Measurements from ENCODE around the gene GALNT8. TPM values are rescaled to one million over a fixed set of nuclear protein-coding genes. Genes with fewer than 3 reads are reported as not detected.
A peak's percentile ranks its signal among the peaks of the same experiment; 100 is the strongest.

GALNT8 gene
- polyA plus RNA-seq, 4 donors, result 0.67 to 14.4 (median 6.8) TPM; not detected in 1

GRCh38 chr12:4775936-4776335 lies 55.7 kb downstream of the GALNT8 start:
- H3K27me3 ChIP-seq (ENCODE audit: control insufficient read depth in 3 of 3, insufficient read depth in 3 of 3, low read length in 3 of 3), result peaks cover 0 to 10% (median 3%) of the 10 kb centered on the region in 3 donors
- H3K4me3 ChIP-seq (ENCODE audit: low read depth in 1 of 3, low read length in 3 of 3), result no peak overlapping the region
- H3K4me1 ChIP-seq (ENCODE audit: control insufficient read depth in 3 of 3, insufficient read depth in 2 of 3, low read depth in 1 of 3, low read length in 2 of 3), result no peaks in the 10 kb centered on the region
- DNase-seq, result no peak
- H3K36me3 ChIP-seq (ENCODE audit: control insufficient read depth in 3 of 3, insufficient read depth in 2 of 3, low read depth in 1 of 3, low read length in 3 of 3), result no peaks in the 10 kb centered on the region
- WGBS, 3 donors, result 59 to 72% (median 61%) methylated on average over 4 of the region's 4 CpGs
- H3K27ac ChIP-seq (ENCODE audit: low read depth in 1 of 3, low read length in 2 of 3), result no peak overlapping the region
- no peaks in the 10 kb centered on the region for H3K9me3 ChIP-seq (ENCODE audit: control insufficient read depth in 2 of 2, insufficient read depth in 1 of 2, low read depth in 1 of 2, low read length in 1 of 2)
- FAIRE-seq, result no peak

DNA sequence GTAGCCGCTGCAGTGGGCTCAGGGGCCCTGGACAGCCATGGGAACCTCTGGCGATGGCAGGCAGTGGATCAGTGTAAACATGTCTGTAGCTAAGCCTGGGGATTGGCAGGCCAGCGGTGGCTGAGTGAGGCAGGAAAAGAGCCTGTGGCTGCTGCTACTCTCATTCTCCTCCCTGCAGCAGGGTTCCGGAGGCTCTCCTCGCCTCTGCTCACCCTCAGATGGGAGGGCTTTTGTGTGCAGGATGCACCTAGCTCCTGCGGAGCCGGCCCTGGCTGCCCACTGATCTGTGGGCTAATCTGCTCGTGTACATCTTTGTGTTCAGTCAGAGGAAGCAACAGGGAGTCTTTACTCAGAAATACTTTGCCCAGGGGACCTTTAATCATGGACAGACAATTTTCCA lies 59.5 kb downstream of the GALNT8 start:
- Histone ChIP-seq H3K4me1 (ENCODE audit: control insufficient read depth in 3 of 3, insufficient read depth in 2 of 3, low read depth in 1 of 3, low read length in 2 of 3) (no peaks in the 10 kb centered on the region), H3K36me3 (ENCODE audit: control insufficient read depth in 3 of 3, insufficient read depth in 2 of 3, low read depth in 1 of 3, low read length in 3 of 3) (no peaks in the 10 kb centered on the region), H3K4me3 (ENCODE audit: low read depth in 1 of 3, low read length in 3 of 3) (no peak overlapping the region), H3K9me3 (ENCODE audit: control insufficient read depth in 2 of 2, insufficient read depth in 1 of 2, low read depth in 1 of 2, low read length in 1 of 2) (peaks cover 0 to 4% of the 10 kb centered on the region in 2 donors), H3K27ac (ENCODE audit: low read depth in 1 of 3, low read length in 2 of 3) (no peak overlapping the region), H3K27me3 (ENCODE audit: control insufficient read depth in 3 of 3, insufficient read depth in 3 of 3, low read length in 3 of 3) (peaks cover 0 to 10% (median 3%) of the 10 kb centered on the region in 3 donors)
- FAIRE-seq, result no peak
- WGBS, 3 donors, result 62 to 73% (median 69%) methylated on average over 8 of the region's 8 CpGs
- DNase-seq, result no peak

GRCh38 chr12:4780641-4781611 lies 60.7 kb downstream of the GALNT8 start:
- H3K9me3 ChIP-seq (ENCODE audit: control insufficient read depth in 2 of 2, insufficient read depth in 1 of 2, low read depth in 1 of 2, low read length in 1 of 2), result peaks cover 0 to 4% of the 10 kb centered on the region in 2 donors
- WGBS, 3 donors, result 40 to 60% (median 44%) methylated on average over 9 of the region's 9 CpGs
- no peak overlapping the region for H3K4me3 ChIP-seq (ENCODE audit: low read depth in 1 of 3, low read length in 3 of 3)
- H3K27me3 ChIP-seq (ENCODE audit: control insufficient read depth in 3 of 3, insufficient read depth in 3 of 3, low read length in 3 of 3), result peaks cover 0 to 10% (median 3%) of the 10 kb centered on the region in 3 donors
- H3K27ac ChIP-seq (ENCODE audit: low read depth in 1 of 3, low read length in 2 of 3), result no peak overlapping the region
- DNase-seq, result peak in 1 of 2 donors; percentile 6
- FAIRE-seq, result no peak
- H3K36me3 ChIP-seq (ENCODE audit: control insufficient read depth in 3 of 3, insufficient read depth in 2 of 3, low read depth in 1 of 3, low read length in 3 of 3), result no peaks in the 10 kb centered on the region
- no peaks in the 10 kb centered on the region for H3K4me1 ChIP-seq (ENCODE audit: control insufficient read depth in 3 of 3, insufficient read depth in 2 of 3, low read depth in 1 of 3, low read length in 2 of 3)

DNA sequence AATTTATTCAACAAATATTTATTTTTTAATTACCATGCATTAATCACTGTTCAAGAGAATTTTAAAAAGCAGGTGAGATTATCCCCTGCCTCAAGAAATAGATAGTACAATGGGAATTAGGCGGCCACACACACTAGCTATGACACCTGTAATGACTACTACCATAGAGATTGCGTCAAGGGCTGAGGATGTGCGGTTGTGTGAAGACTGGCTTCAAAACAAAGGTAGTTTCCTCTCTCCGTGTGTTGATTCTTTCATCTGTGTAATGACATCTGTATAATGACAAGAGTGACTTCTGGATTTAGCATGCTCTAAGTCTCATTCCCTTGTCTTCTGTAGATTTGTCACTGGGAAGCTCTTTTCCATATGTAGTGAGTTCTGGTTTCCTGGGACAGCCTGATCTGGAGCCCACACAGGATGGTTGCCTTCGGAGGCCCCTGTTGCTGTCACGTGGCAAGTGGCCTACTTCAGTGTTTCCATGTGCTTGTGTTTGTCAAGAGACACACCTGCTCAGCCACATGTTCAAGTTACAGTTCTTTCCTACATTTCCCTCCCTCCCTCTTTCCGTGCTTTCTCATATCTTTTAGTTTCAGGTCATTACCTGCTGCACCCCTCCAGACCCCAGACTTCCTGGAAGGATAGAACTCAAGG lies 64.3 kb downstream of the GALNT8 start:
- Histone ChIP-seq H3K4me3 (ENCODE audit: low read depth in 1 of 3, low read length in 3 of 3) (no peak overlapping the region), H3K9me3 (ENCODE audit: control insufficient read depth in 2 of 2, insufficient read depth in 1 of 2, low read depth in 1 of 2, low read length in 1 of 2) (peaks cover 0 to 4% of the 10 kb centered on the region in 2 donors), H3K27me3 (ENCODE audit: control insufficient read depth in 3 of 3, insufficient read depth in 3 of 3, low read length in 3 of 3) (peaks cover 0 to 6% (median under 1%) of the 10 kb centered on the region in 3 donors), H3K4me1 (ENCODE audit: control insufficient read depth in 3 of 3, insufficient read depth in 2 of 3, low read depth in 1 of 3, low read length in 2 of 3) (no peaks in the 10 kb centered on the region), H3K36me3 (ENCODE audit: control insufficient read depth in 3 of 3, insufficient read depth in 2 of 3, low read depth in 1 of 3, low read length in 3 of 3) (no peaks in the 10 kb centered on the region), H3K27ac (ENCODE audit: low read depth in 1 of 3, low read length in 2 of 3) (no peak overlapping the region)
- DNase-seq (no peak), FAIRE-seq (no peak)
- WGBS, 3 donors, result 81 to 86% (median 85%) methylated on average over 7 of the region's 7 CpGs

- 87 to 89% (median 89%) methylated on average over 5 of the region's 5 CpGs for WGBS, 3 donors
- Histone ChIP-seq H3K4me1 (ENCODE audit: control insufficient read depth in 3 of 3, insufficient read depth in 2 of 3, low read depth in 1 of 3, low read length in 2 of 3) (no peaks in the 10 kb centered on the region), H3K27me3 (ENCODE audit: control insufficient read depth in 3 of 3, insufficient read depth in 3 of 3, low read length in 3 of 3) (no peaks in the 10 kb centered on the region), H3K36me3 (ENCODE audit: control insufficient read depth in 3 of 3, insufficient read depth in 2 of 3, low read depth in 1 of 3, low read length in 3 of 3) (no peaks in the 10 kb centered on the region), H3K9me3 (ENCODE audit: control insufficient read depth in 2 of 2, insufficient read depth in 1 of 2, low read depth in 1 of 2, low read length in 1 of 2) (peaks cover 0 to 4% of the 10 kb centered on the region in 2 donors), H3K4me3 (ENCODE audit: low read depth in 1 of 3, low read length in 3 of 3) (no peak overlapping the region), H3K27ac (ENCODE audit: low read depth in 1 of 3, low read length in 2 of 3) (no peak overlapping the region)
- DNase-seq (no peak), FAIRE-seq (no peak)
Observed at GRCh38 chr12:4786795-4787194, 66.6 kb downstream of the GALNT8 start.

GRCh38 chr12:4787965-4788364 lies 67.8 kb downstream of the GALNT8 start:
- FAIRE-seq (no peak), DNase-seq (no peak)
- Histone ChIP-seq H3K27me3 (ENCODE audit: control insufficient read depth in 3 of 3, insufficient read depth in 3 of 3, low read length in 3 of 3) (no peaks in the 10 kb centered on the region), H3K4me3 (ENCODE audit: low read depth in 1 of 3, low read length in 3 of 3) (no peak overlapping the region), H3K27ac (ENCODE audit: low read depth in 1 of 3, low read length in 2 of 3) (no peak overlapping the region), H3K9me3 (ENCODE audit: control insufficient read depth in 2 of 2, insufficient read depth in 1 of 2, low read depth in 1 of 2, low read length in 1 of 2) (peaks cover 0 to 4% of the 10 kb centered on the region in 2 donors), H3K4me1 (ENCODE audit: control insufficient read depth in 3 of 3, insufficient read depth in 2 of 3, low read depth in 1 of 3, low read length in 2 of 3) (no peaks in the 10 kb centered on the region), H3K36me3 (ENCODE audit: control insufficient read depth in 3 of 3, insufficient read depth in 2 of 3, low read depth in 1 of 3, low read length in 3 of 3) (no peaks in the 10 kb centered on the region)
- WGBS, 3 donors, result 68 to 83% (median 81%) methylated on average over 7 of the region's 7 CpGs

GRCh38 chr12:4789776-4790175 lies 69.6 kb downstream of the GALNT8 start:
- Histone ChIP-seq H3K4me1 (ENCODE audit: control insufficient read depth in 3 of 3, insufficient read depth in 2 of 3, low read depth in 1 of 3, low read length in 2 of 3) (no peaks in the 10 kb centered on the region), H3K9me3 (ENCODE audit: control insufficient read depth in 2 of 2, insufficient read depth in 1 of 2, low read depth in 1 of 2, low read length in 1 of 2) (no peaks in the 10 kb centered on the region), H3K4me3 (ENCODE audit: low read depth in 1 of 3, low read length in 3 of 3) (no peak overlapping the region), H3K27me3 (ENCODE audit: control insufficient read depth in 3 of 3, insufficient read depth in 3 of 3, low read length in 3 of 3) (no peaks in the 10 kb centered on the region), H3K36me3 (ENCODE audit: control insufficient read depth in 3 of 3, insufficient read depth in 2 of 3, low read depth in 1 of 3, low read length in 3 of 3) (no peaks in the 10 kb centered on the region), H3K27ac (ENCODE audit: low read depth in 1 of 3, low read length in 2 of 3) (no peak overlapping the region)
- WGBS, 3 donors, result 89 to 94% (median 89%) methylated on average over 9 of the region's 9 CpGs
- FAIRE-seq (no peak), DNase-seq (no peak)

DNA sequence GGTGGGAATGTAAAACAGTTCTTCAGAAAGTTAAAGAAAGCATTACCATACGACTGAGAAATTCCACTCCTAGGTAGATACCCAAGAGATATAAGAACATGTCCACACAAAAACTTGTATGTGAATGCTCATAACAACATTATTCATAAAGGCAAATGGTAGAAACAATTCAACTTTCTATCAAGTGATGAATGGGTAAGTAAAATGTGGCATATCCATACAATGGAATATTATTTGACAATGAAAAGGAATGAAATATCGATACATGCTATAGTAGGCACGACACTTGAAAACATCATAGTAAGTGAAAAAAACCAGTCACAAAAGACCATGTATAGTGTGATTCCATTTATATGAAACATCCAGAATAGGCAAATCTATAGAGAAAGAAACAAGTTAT lies 71.3 kb downstream of the GALNT8 start:
- Histone ChIP-seq H3K36me3 (ENCODE audit: control insufficient read depth in 3 of 3, insufficient read depth in 2 of 3, low read depth in 1 of 3, low read length in 3 of 3) (no peaks in the 10 kb centered on the region), H3K4me3 (ENCODE audit: low read depth in 1 of 3, low read length in 3 of 3) (no peak overlapping the region), H3K9me3 (ENCODE audit: control insufficient read depth in 2 of 2, insufficient read depth in 1 of 2, low read depth in 1 of 2, low read length in 1 of 2) (no peaks in the 10 kb centered on the region), H3K27ac (ENCODE audit: low read depth in 1 of 3, low read length in 2 of 3) (no peak overlapping the region), H3K4me1 (ENCODE audit: control insufficient read depth in 3 of 3, insufficient read depth in 2 of 3, low read depth in 1 of 3, low read length in 2 of 3) (no peaks in the 10 kb centered on the region), H3K27me3 (ENCODE audit: control insufficient read depth in 3 of 3, insufficient read depth in 3 of 3, low read length in 3 of 3) (peaks cover 0 to 3% (median 0%) of the 10 kb centered on the region in 3 donors)
- WGBS, 3 donors, result 95 to 99% (median 97%) methylated on average over 3 of the region's 3 CpGs
- FAIRE-seq, result no peak
- no peak for DNase-seq

Measured in small intestine (tissue), 7 donors.